Transverse colon (tissue), 4 donors: Measurements from ENCODE around the gene PC. TPM values are rescaled to one million over a fixed set of nuclear protein-coding genes. Genes with fewer than 3 reads are reported as not detected.
A peak's percentile ranks its signal among the peaks of the same experiment; 100 is the strongest.

Experiments used
- DNase-seq: peaks from one replicate; pipeline ENCODE4 v3.0.0-alpha.2; 2019
- H3K27ac ChIP-seq, 4 donors: fragments of 200-600 bp; sonication (generic); 2 replicates each; pipeline ENCODE4 v1.5.1; 2016 to 2018; ENCODE audit warnings: inconsistent platforms in 4 of 4
- H3K27me3 ChIP-seq: fragments of 200-600 bp; sonication (generic); 2 replicates; pipeline ENCODE4 v1.5.1; 2017; ENCODE audit warnings: inconsistent platforms
- H3K36me3 ChIP-seq, 4 donors: fragments of 200-600 bp; sonication (generic); 2 replicates each; pipeline ENCODE4 v1.5.1; 2017 to 2019; ENCODE audit warnings: inconsistent platforms in 4 of 4
- H3K4me1 ChIP-seq, 4 donors: fragments of 200-600 bp; sonication (generic); 2 replicates each; pipeline ENCODE4 v1.5.1; 2017 to 2020; ENCODE audit warnings: inconsistent platforms in 4 of 4
- H3K4me3 ChIP-seq, 4 donors: fragments of 200-600 bp; sonication (generic); 1 replicate in 1 of 4; 2 replicates in 3 of 4; pipeline versions ENCODE4 v1.5.1 to v1.6.1; 2017 to 2019; ENCODE audit warnings: inconsistent platforms in 4 of 4
- H3K9me3 ChIP-seq, 2 donors: fragments of 200-600 bp; sonication (generic); 2 replicates each; pipeline ENCODE4 v1.5.1; 2017 to 2019; ENCODE audit warnings: inconsistent platforms in 2 of 2
- CTCF ChIP-seq, 5 experiments: fragments of 200-600 bp in 3 of 5; fragments of 450-650 bp in 2 of 5; sonication (generic) in 3 of 5; IDR thresholded peaks; 1 replicate in 2 of 5; 2 replicates in 3 of 5; pipeline ENCODE4 v1.5.1; 2016 to 2017; ENCODE audit warnings: antibody characterized with exemption in 5 of 5, inconsistent platforms in 3 of 5, mild to moderate bottlenecking in 2 of 5, moderate library complexity in 1 of 5
- EP300 ChIP-seq: sonication (generic); formaldehyde crosslinking; IDR thresholded peaks from one replicate; pipeline ENCODE4 v1.6.1; 2017; ENCODE audit warnings: antibody characterized with exemption, low read depth
- POLR2A ChIP-seq: fragments of 450-650 bp; IDR thresholded peaks from one replicate; pipeline ENCODE4 v1.6.1; 2016; ENCODE audit warnings: antibody characterized with exemption, mild to moderate bottlenecking, moderate library complexity
- POLR2AphosphoS5 ChIP-seq, 3 donors: sonication (generic); formaldehyde crosslinking; IDR thresholded peaks; one replicate each; pipeline ENCODE4 v1.6.1; 2016; ENCODE audit warnings: antibody characterized with exemption in 3 of 3
- WGBS, 2 donors: methylation state at CpG; one replicate each; pipeline ENCODE4 v1.1.5; 2018; ENCODE audit warnings: low coverage in 1 of 2; 5-methylcytosine and 5-hydroxymethylcytosine counted together
- in situ Hi-C, 4 donors: fragments of 200-750 bp; cut with MboI; loops; one replicate each; pipeline versions ENCODE4 v1.15.0 to v1.15.1; 2017; ENCODE audit warnings: low sequenced_read_pairs in 3 of 4, low pct_ligation_motif_present in 1 of 4, low pct_unique_long_range_greater_than_20kb in 1 of 4
- intact Hi-C: fragments of 100-400 bp; cut with DNase I; formaldehyde crosslinking; loops from one replicate; pipeline ENCODE4 v1.15.1; 2023; ENCODE audit warnings: low total_unique reads
- total RNA-seq, 4 donors: library from RNA; depleted of rRNA; stranded (reverse); fragments of >200 nt; gene quantifications; one replicate each; pipeline ENCODE4 v1.1.0, GENCODE V29; 2016

Gene PC
- total RNA-seq, 4 donors from 2014 or later = 14.9 to 246 (median 38.1) TPM

- Histone ChIP-seq H3K27me3 (no peaks in the 10 kb centered on the region), H3K4me3 (no peak overlapping the region), H3K4me1 (peaks cover 0 to 26% (median 15%) of the 10 kb centered on the region in 4 donors), H3K36me3 (no peaks in the 10 kb centered on the region), H3K27ac (no peak overlapping the region), H3K9me3 (no peaks in the 10 kb centered on the region)
- DNase-seq = peak; percentile 57
- TF ChIP-seq POLR2AphosphoS5 (IDR thresholded peaks at IDR 0.05) (no peak), EP300 (no peak), CTCF (IDR thresholded peaks at IDR 0.05) (no peak), POLR2A (no peak)
- intact Hi-C loops (no loop called here), in situ Hi-C loops (no loop called here)
- WGBS, 2 donors = 38 to 43% methylated on average over 5 to 8 of the region's 8 CpGs
Measured at GRCh38 chr11:66950112-66950535, 8.1 kb downstream of the PC start.

DNA sequence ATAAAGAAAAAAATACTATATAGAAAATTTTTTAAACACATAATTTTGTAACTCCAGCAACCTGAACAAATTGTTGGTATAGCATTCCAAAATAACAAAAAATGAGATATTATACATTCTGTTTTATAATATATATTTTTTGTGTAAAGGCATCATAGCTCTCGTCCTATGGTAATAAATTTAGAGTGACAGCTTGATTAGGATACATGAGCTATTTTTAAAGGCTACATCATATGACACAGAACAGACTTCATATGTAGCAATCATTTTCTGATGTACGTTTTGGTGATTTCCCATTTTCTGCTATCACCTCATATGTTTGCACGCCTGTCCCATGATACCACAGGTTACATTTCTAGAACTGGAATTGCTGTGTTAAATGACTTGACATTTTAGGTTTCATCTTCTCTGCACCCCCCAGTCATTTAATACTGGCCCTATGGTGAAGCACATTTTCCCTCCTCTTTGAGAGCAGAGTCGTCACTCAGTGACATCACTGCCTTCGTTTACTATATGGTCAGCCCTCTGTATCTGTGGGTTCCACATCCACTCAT is 19.5 kb downstream of the PC start:
- no peak overlapping the region for H3K4me3 ChIP-seq
- in situ Hi-C loops (no loop called here), intact Hi-C loops (no loop called here)
- no peaks in the 10 kb centered on the region for H3K9me3 ChIP-seq
- no peaks in the 10 kb centered on the region for H3K36me3 ChIP-seq
- TF ChIP-seq POLR2A = no peak
- no peak for TF ChIP-seq POLR2AphosphoS5 (IDR thresholded peaks at IDR 0.05)
- TF ChIP-seq CTCF (IDR thresholded peaks at IDR 0.05) = no peak
- TF ChIP-seq EP300 = no peak
- H3K4me1 ChIP-seq = no peaks in the 10 kb centered on the region
- DNase-seq = no peak
- 86 to 87% methylated on average over 4 to 5 of the region's 5 CpGs for WGBS, 2 donors
- no peaks in the 10 kb centered on the region for H3K27me3 ChIP-seq
- H3K27ac ChIP-seq = no peak overlapping the region

DNA sequence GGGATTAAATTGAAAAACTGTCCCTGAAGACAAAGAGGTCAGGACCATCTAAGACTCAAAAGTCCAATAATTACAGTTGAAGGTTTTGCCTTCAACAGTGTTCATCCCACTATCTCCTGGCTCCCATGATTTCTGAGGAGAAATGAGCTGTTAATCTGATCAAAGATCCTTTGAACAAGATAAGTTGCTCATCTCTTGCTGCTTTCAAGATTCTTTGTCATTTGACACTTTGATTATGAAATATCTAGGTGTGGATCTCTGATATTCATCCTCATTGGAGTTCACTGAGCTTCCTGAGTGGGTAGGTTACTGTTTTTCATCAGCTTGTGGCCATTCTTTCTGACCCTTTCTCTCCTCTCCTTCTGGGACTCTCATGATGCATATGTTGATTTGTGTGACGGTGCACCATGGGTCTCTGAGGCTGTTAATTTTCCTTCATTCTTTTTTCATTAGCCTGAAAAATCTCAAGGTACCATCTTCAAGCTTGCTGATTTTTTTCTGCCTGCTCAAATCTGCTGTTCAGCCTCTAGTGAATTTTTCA is 20.9 kb downstream of the PC start:
- TF ChIP-seq POLR2AphosphoS5 (IDR thresholded peaks at IDR 0.05) = no peak
- no peak for TF ChIP-seq EP300
- TF ChIP-seq CTCF (IDR thresholded peaks at IDR 0.05) = no peak
- TF ChIP-seq POLR2A = no peak
- in situ Hi-C loops = no loop called here
- 91 to 97% methylated on average over 1 of the region's 1 CpG for WGBS, 2 donors

GRCh38 chr11:66936311-66936711 is 21.9 kb downstream of the PC start:
- Histone ChIP-seq H3K27ac (no peak overlapping the region), H3K4me3 (no peak overlapping the region), H3K36me3 (no peaks in the 10 kb centered on the region), H3K9me3 (no peaks in the 10 kb centered on the region), H3K4me1 (no peaks in the 10 kb centered on the region), H3K27me3 (no peaks in the 10 kb centered on the region)
- DNase-seq = no peak
- TF ChIP-seq CTCF (IDR thresholded peaks at IDR 0.05) (no peak), EP300 (no peak), POLR2AphosphoS5 (IDR thresholded peaks at IDR 0.05) (no peak), POLR2A (no peak)
- in situ Hi-C loops = no loop called here
- intact Hi-C loops = no loop called here
- 65 to 78% methylated on average over 2 of the region's 2 CpGs for whole genome bisulfite sequencing, 2 donors

More for the DNA sequence above, 20.9 kb downstream of the PC start:
- intact Hi-C loops = no loop called here
- no peak overlapping the region for H3K27ac ChIP-seq
- no peaks in the 10 kb centered on the region for H3K27me3 ChIP-seq
- no peaks in the 10 kb centered on the region for H3K36me3 ChIP-seq
- no peaks in the 10 kb centered on the region for H3K4me1 ChIP-seq
- no peak for DNase-seq
- H3K4me3 ChIP-seq = no peak overlapping the region
- H3K9me3 ChIP-seq = no peaks in the 10 kb centered on the region
